GM19193 (cell line): ENCODE measurements around the gene ALPK1.

Experiments used
- POLR2A ChIP-seq: IDR thresholded peaks from 4 replicates; pipeline ENCODE4 v1.6.1; 2011; ENCODE audit not compliant: insufficient read depth, insufficient read length; ENCODE audit errors: extremely low read depth

ALPK1 gene

DNA sequence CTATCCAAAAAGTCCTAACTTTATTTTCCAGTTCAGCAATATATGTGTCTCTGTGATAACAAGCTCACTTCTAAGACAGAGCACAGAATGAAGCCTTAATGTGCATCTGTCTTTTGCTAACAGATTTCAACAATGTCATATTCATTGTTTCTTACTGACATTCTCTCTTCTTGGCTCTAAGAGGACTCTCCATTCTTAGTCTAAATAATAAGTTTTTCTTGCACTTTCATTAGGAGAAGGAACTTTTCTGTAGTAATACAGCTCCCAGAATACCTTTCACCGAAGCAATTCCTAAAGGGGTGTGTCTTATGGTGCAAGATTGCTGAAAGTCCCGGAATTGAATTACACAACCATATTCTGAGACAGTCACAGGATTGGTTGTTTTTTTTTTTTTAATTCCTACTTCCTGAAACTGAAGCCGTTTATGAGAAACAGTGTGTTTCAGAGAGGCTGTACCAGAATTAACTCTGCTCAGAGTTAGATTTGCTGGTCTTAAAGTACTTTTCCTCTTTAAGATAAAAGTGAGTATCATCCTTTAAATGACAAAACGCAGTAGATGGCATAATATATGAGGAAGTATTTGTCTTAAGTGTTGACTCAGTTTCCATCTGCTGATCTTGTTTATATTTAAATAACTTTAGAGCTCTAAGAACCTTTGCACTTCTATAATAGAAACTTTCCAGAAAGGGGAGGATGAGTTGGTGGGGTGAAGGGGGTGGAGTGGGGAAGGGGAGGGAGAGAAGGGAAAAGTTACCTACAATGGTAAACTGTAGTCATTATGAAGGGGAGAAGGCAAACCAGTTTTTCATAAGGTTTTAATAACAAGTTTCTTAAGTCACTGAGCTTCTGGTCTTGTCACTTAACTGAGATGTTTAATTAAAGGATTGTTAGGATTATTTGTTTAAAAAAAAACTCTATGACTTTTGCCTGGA lies at the start of gene ALPK1:
TSS of gene ALPK1 (plus strand) at position 421 of the 932 bp plus-strand sequence.
- TF ChIP-seq POLR2A, result no peak

DNA sequence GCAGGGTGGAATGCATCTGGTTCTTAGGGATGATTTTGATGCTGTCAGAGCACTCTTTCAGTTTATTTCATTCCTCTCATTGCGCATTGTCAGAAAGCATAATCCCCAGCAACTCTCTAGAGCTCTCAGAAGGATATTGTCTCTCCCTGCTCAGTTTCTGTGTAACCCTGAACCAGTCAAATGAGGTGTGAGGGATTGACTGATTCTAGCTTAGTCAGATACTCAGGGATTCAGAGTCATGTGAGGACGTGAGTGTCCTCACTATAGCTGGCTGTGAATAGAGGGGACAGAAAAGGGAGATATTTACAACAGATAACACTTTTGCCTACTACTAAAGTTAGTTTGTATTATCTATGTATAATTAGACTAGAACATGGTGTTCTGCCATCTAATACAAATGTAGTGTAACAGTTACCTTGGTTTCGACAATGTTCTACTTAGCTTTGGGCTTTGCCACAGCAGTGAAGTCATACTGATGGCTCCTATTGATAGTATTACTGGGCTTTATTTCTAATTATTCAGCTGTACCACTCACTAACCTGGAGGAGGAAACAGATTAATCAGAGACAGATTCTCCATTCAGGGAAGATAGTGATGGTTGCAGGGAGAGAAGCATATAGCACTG lies 46.0 kb upstream of the ALPK1 start:
- no peak for TF ChIP-seq POLR2A

DNA sequence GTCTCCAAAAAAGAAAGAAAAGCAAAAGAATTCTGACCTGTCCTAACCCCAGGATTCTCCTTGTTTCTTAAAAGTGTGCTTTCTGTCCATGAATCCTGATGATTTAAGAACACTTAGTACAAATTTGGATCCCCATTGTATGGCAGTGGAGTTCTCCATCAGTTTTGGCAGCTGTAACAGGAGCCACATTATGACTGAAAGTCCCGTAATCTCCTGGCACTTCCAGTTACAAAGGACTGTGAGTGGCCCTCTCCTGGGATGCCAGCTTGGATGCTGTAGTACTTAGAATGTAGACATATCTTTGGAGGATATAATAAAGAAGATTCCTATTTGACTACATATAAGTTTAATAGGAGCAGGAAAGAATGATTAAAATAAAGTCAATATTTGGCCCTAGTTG lies 44.9 kb upstream of the ALPK1 start:
- TF ChIP-seq POLR2A, result no peak

DNA sequence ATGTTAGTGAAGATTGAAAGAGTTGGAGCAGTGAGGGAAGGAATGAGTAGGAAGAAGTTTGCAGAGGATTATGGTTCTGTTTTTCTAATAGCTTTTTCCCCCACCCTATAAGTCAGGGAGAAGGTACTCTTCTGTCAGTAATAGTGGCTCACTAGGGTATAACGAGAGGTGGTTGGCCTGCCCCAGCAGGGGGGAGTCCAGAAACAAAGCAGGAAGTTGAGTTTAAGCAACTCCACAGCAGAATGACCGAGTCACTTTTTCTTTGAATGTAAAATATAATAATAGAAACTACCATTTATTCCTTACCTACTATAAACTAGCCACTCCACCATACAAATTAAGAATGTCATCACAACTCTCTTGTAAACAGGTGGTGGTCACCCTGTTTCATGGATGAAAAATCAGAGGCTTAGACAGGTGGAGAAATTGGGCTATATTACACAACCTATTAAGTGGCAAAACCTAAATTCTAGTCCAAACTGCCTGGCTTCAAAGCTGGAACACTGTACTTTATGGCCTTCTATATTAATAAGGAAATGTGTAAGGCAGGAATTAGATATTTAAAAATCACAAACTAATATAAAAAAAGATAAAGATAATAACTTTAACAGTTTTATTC lies 43.7 kb upstream of the ALPK1 start:
- no peak for TF ChIP-seq POLR2A

DNA sequence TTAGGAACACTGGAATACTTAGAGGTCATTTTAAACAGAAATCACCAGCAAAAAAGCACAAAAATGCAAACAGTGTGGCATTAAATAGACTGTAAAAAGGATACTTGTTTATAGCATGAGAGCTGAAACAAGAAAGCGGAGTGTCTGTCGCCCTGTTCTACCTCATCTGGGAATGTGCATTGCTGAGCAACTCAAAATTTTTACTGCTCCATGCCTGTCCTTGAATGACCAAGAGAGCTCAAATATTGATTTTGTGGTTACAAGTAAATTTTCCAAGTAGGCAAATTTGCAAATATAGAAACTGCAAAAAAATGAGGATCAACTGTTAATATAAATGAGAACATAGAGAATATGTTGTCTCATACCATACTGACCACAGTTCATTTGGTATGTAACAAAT lies 40.1 kb upstream of the ALPK1 start:
- no peak for TF ChIP-seq POLR2A

DNA sequence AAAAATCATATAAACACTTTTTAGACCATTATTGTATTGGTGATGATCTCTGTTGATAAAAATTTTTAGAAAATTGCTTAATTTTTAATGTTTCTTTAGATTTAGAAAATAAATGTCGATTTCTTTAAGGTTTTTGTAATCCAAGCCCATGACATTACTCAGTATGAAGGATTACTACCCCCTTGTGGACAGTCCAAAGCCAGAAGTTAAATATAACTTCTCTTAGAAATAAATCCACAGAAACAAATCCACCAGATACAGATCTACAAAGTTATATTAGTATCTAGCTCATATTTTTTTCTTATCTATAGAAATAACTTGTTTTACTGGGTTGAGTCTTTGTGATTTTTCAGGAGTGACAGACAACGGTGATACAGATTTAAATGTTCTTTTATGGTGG lies 30.3 kb upstream of the ALPK1 start:
- TF ChIP-seq POLR2A, result no peak

DNA sequence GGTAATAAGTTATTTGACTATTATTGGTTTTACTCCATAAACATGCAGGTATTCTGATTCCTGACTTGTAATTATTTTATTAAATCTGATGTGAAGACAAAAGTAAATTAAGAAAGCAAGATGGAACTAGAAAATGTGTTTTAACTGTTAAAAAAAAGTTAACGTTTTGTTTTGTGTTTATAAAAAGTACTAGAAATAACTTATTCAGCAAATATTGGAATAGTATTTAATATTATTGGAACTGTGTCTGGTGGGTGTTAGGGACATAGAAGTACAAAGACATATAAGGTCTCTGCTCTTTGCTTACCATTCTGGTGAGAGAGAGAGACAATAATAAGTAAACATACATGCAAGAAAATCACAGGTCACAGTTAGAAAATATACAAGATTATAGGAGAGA lies 27.1 kb upstream of the ALPK1 start:
- no peak for TF ChIP-seq POLR2A

DNA sequence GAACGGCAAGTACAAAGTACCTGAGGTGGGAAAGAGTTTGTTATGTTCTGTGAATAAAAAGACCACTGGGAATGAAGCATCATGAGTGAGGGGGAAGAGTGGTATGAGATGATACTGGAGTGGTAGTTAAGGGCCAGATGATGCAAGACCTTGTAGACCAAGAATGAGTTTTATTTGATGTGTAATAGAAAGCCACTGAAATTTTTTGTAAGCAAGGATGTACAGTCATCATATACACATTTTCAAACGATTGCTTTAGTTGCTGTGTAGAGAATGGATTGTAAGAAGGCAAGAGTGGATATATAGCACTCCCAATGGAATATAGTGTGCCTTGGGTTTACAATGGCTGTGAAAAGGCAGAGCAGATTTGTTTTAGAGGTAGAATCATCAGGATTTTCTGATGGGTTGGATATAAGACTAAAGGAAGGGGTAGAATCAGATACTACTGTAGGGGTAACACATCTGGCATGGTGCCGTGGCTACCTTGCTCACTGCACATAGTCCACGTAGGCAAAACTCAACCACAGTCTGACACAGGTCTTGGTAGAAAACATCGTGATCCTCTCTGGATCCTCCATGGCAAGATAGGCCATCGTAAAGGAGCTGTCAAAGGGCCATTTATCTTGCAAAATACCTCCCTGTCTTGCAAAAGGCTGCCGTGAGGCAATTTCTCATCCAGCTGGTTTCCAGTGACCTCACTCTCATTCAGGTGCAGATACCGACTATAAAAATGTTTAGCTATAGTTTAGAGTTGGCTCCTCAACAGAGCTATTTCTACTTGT lies 26.3 kb upstream of the ALPK1 start:
- TF ChIP-seq POLR2A, result no peak

DNA sequence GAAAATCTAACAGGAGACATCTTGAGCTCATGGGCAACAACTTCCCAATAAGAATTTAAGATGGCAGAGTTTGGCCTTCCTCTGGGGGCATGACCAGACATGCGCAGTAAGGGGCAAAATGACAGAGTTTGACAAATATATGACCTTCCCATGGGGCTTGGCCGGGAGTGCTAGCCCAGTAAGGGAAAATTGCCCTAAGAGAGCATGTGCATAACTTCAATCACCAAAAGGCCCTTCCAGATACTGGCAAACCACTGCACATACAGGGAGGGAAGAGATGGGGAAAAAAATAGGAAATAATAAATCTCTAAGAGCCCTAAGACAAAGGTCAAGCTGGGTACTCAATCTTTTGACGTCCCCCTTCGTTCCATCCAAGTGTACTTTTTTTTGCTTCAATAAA lies 24.9 kb upstream of the ALPK1 start:
- TF ChIP-seq POLR2A, result no peak

DNA sequence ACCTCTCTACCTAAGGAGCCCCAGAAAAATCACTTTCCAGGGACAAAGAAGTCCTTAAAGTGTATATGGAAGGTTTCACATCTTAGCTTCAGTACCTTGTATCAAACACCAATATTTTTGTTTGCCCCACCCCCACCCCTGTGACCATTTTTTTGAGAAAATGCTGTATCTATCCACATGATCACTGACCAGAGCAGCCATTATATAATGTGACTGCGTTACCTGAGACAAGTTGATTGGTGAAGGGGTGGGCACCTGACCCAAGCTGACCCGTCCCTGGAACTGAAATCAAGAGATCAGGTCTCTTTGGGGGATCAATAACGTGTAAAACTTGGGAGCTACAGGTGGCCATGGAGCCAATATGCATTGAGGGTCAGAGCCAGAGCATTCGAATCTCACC lies 22.2 kb upstream of the ALPK1 start:
- no peak for TF ChIP-seq POLR2A

DNA sequence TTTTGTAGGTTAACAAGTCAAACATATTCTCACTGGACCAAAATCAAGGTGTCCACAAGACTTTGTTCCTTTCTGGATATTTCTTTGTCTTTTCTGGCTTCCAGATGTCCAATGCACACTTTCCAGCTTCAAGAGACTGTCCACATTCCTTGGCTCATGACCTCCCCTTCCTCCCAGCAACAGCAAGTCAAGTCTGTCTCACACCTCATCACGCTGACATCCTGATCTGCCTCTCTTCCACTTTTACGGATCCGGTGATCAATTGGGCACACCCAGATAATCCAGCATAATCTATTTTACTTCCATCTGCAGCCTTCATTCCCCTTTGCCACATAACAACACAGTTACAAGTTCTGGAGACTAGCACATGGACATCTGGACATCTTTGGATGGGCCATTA lies 21.1 kb upstream of the ALPK1 start:
- TF ChIP-seq POLR2A, result no peak

DNA sequence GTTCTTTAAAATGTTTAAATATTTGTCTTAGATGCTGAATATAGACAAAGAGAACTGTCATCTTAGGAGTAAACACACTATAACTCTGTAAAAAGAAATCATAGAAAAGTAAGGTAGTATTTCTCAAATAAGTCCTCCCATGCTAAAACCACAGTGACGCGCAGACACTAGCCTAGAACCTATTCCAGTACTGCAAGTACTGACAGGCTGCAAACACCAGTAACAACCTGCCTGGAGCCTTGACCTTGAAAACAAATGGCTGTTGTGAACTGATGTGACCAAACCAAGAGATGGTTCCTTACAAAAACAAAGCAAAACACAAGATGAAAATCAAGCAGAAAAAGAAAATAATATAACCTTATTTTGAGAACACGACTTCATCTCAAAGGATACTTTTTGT lies 19.9 kb upstream of the ALPK1 start:
- TF ChIP-seq POLR2A, result no peak

DNA sequence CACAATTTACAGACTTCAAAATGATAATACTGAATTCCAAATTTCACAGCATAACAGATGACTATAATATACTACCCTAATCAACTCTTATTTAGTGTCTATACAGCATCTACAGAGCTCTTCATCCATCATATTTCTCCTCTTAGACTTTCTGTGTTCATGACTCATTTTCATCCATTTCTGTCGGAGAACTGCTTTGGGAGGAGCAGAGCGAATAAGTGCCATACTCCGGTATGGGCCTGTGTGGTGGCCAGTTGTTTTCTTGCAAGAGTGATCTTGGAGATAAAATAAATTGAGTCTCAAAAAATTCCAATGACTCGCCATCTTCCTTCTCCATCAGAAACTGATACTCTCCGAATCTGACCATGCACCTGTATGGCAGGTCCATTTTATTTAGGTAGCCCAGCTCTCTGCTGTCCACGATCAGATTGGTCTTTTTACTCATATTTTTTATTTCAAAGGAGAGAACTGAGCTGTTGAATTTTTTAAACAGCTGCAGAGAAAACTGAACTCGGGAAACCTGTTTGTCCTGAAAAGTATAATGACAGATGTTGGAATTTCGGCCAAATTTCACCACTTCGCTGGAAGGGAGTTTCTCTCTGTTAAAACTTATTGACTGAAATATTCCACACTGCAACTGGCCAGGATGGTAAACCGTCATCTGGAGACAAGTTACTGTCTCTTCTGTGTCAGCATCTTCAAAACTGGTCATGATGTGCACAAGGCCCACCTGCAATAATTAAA lies 19.3 kb upstream of the ALPK1 start:
- no peak for TF ChIP-seq POLR2A
